HS-5 (cell line): ENCODE measurements around the gene OSBPL10.

Experiments used
- DNase-seq: peaks from one replicate; pipeline ENCODE4 v3.0.0-alpha.2; 2012; ENCODE audit warnings: low read depth

Gene OSBPL10

GRCh38 chr3:31615071-31615875 lies 365.8 kb downstream of the OSBPL10 start:
- no peak for DNase-seq

GRCh38 chr3:31614162-31614921 lies 366.7 kb downstream of the OSBPL10 start:
- no peak for DNase-seq

- DNase-seq: no peak
These were observed 367.4 kb downstream of the OSBPL10 start for GRCh38 chr3:31613654-31614053.

GRCh38 chr3:31613177-31613576 lies 367.9 kb downstream of the OSBPL10 start:
- DNase-seq: no peak
